HG03571 (cell line): ENCODE results near the gene PCK1.
A peak's percentile ranks its signal among the peaks of the same experiment; 100 is the strongest.

Experiments used
- ATAC-seq: cut with Tn5 transposase; IDR thresholded peaks from one replicate; pipeline ENCODE4 v1.9.1; 2021; ENCODE audit not compliant: unreplicated experiment

PCK1 gene

GRCh38 chr20:57587278-57587988 is 26.5 kb downstream of the PCK1 start:
- no peak for ATAC-seq

DNA sequence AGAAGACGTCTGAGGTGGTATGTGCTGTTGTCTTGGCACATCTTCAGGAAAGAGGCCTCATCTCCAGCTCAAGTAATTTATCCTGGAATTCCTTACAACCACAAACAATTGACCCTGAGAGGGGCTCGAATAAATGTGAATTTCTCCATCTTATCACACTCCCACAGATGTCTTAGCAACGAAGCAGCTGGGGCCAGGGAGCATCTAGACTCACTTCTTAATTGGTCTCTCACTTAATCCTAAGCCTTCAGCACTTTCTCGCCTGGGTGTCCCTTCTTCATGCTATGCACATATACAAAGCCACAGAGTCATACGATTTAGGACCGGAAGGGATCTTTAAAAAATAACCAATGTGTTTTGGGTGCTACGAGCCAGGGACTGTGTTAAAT is 27.1 kb downstream of the PCK1 start:
- ATAC-seq: no peak

DNA sequence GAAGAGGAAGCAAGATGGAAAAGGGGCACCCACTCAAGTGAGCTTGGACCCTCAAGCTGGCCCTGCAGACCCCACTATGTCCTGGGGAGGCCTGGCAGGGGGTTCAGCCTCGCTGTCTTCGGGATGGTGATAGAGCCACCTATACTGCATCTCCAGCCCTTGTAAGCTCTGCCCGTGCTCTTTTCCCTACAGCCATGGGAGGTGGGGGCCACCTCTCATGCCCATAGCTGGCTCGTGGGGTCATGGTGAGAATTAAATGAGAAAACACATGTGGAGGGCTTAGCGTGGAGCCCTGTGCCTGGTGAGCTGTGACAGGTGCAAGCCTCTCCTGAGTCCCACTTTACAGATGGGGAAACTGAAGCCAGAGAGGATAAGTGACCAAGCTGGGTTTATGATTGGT is 27.7 kb downstream of the PCK1 start:
- no peak for ATAC-seq

- no peak for ATAC-seq
Observed at GRCh38 chr20:57589123-57589727, 28.3 kb downstream of the PCK1 start.

- ATAC-seq: no peak
Observed at GRCh38 chr20:57589728-57590484, 29.0 kb downstream of the PCK1 start.

DNA sequence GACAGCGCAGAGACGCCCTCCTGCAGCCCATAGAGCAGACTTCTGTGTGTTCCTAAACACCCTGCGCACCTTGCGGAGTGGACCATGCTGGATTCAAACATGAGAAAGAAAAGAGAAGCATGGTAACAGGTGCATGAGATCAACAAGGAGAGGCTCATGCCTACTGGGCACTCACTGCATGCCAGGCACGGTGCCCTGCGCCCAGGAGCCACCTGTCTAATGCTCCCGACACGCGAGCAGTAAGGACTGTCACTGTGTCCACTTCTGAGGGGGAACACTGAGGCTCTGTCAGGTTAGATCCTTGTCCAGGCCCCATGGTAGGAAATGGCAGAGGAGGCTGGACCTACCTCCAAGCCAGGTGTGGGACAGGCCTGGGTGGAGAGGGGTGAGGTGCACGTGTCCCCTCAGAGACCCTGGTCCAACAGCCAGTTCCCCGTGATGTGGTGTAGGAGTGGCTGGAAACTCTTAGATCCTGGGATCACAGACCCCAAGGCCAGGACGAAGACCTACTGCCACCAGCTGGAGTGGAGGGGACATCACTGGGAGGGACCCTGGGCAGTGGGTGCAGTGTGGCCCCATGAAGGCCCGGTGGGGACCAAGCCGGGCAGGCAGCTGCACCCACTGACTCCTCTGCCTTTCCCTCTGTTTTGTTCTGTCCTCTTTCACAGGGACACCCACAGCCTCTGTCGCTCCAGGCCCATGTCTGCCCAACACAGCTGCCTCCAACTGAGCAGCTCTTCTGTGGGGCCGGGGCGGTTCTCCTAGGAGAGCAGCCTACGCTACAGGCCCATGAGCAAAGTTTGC is 29.8 kb downstream of the PCK1 start:
- ATAC-seq: no peak

DNA sequence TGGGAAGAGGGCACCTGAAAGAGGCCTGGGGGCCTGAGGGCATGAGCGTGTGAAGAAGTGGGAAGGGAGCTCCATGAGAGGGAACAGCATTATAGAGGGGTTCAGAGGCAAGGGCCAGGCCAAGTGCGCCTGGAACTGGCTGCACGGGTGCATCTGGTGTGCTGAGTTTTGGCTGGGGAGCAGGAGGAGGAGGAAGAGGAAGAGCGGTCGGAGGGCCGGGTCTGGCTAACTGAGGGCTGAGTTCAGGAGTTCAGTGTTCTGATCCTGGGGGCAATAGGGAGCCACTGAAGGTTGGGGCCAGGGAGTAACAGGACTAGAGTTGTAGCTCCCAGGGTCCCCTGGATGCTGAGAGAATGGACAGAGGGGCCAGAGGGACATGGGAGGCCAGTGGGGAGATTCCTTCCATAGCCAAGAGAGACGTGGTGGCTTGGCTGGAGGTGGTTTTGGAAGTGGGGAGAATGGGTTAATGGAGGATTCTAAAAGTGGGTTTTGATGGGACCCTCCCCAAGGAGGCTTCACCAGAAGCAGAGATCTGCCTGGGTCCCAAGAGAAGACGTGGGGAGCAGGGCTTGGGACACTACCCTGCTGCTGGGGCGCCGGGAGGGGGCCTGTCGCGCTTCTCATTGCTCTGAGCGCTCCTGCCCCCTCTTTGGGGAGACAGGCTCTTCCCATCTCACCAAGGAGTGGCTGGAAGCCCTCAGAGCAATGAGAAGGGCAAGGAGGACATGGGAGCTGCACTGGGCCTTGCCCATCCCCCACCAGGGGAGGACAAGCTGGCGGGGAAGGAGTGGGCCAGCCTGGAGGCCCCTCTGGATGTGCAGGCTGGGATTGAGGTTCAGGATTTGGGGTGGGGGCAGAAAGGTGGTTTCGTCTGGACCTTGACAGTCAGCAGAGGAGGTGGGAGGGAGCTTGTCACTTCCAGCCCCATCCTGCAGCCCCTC is 30.6 kb downstream of the PCK1 start:
- ATAC-seq: no peak

GRCh38 chr20:57592263-57593092 is 31.6 kb downstream of the PCK1 start:
- no peak for ATAC-seq

GRCh38 chr20:57593134-57593886 is 32.4 kb downstream of the PCK1 start:
- no peak for ATAC-seq

DNA sequence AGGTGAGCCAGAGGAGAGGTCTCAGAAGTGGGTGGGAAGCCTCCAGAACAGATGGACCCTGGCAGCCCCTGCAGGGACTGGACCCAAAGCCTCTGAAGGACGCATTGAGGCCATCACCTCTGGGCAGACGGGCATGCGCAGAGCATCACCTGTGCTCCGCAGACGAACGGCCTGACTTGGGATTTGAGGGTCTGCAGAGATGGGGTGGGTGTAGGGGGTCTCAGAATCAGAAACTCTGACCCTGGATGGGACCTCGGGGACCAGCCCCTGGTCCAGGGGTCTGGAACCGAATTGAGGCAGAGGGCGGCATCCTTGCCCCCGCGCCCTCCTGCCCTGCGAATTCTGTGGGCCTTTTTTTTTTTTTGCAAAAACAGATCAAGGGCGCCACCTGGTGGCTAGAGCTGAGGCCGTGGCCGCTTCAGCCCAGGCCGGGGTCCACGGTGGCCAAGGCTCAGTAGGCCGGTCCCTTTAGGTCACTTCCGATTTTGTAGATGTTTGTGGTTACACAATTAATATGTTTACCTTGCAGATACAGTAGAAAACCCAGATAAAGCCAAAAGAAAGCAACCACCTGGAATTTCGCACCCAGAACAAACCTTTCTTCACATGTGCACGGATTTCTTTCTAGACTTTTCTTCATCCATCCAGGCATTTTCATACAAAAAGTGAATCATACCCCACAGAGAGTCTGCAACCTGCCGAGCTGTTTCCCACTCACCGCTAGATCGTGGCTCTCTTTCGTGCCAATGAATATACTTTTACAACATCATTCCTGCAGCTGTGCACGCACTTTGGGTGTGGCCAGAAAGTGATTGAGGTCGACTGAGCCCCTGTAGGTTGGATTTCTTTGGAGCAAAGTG is 33.4 kb downstream of the PCK1 start:
- ATAC-seq: no peak

- no peak for ATAC-seq
Observed at GRCh38 chr20:57595041-57596030, 34.4 kb downstream of the PCK1 start.

DNA sequence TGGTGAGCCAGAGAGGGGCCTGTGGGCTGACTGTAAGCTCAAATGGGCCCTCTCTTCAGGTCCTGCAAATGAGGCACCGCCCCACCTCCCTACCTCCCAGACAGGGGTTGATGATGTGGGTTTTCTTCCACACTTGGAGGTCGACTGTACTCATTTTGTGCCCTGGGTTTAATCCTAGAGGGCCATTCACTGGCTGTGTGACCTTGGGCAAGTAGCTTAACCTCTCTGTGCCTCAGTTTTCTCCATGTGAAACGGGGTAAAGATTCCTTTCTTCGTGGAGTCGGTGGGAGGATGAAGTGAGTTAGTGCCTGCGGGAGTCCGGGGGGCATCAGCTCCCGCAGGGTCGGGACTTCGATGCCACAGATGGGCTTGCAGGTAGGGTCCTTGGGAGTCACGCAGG is 35.4 kb downstream of the PCK1 start:
- ATAC-seq: no peak

DNA sequence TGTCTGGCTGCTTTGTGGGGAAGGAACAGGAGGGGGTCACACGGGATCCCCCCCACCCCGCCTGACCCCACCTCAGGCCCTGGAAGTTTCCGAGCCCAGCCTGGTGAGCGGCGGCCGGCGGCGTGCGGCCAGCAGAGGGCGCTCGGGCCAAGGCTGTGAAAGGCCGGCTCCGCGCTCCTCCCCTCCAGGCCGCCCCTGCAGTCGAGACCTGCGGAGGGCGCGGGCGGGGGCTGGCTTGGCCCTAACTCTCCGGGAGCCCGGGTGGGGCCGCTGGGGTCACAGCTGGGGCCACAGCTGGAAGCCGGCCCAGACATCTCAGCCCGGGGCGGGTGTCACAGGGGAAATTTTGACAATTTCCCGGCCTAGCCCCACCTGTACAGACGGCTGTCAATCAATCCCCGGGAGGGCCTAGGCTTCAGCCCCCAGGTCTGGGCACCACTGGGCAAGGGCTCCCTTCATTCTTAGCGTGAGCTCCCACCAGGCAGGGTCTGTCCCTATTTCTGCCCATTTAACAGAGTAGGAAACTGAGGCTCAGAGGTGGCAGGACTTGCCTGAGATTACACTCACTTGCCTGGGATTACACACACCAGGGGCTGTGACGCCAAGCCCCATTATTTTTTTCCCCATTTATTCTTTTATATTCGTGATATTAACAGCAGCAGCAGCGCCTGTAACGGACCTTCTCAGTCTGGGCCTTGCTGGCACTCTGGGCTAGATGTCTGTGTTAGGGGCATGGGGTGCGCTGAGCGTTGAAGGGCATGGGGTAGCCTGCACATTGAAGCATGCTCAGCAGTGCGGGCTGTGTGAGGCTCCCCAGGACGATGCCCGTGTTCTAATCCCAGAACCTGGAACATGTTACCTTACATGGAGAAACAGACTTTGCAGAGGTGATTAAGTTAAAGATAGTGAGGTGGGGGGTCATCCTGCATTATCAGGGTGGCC is 36.4 kb downstream of the PCK1 start:
- peak; percentile 49 for ATAC-seq

GRCh38 chr20:57598060-57598459 is 37.1 kb downstream of the PCK1 start:
- ATAC-seq: no peak

DNA sequence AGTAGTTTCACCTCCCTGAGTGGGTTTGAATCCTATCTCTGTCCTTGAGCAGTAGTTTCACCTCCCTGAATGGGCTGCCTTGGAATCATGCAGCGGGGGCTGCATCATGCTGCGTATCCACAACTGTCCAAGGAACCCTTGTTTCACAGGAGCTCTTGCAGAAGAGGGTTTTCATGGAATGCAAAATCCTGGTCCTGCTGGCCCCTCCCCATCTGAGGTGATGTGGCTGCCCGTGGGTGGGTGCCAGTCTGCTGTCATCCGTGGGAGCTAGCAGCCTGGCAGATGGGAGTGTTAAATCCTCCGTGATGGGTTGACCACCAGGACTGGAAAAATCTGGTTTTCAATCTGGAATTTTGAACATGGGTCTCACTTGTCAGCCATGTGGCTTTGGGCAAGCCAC is 37.6 kb downstream of the PCK1 start:
- ATAC-seq: no peak
